ENCODE data around the gene NRBF2. TPM values are rescaled to one million over a fixed set of nuclear protein-coding genes. Genes with fewer than 3 reads are reported as not detected.
A peak's percentile ranks its signal among the peaks of the same experiment; 100 is the strongest.

NRBF2 gene
- total RNA-seq, 6 donors from 2014 or later = 8.8 to 23.5 (median 16.9) TPM

DNA sequence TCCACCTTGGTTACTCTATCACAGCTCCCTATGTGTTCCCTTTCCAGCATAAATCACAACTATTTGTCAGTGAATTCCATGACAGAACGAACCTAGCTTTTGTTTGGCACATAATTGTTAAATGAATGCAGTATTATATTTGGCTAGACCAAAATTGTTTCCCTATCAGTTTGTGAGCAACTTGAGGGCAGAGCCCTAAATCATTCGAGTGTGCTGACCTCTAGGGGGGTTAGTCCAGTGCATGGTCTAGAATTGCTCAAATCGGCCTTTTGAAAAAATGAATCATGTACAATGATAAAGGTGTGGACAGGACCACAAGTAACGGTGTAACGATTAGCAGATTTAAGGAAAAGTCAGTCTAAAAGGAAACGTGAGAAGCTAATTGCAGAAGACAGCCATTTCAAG lies 475 bp upstream of the NRBF2 start:
- Histone ChIP-seq H3K27ac (peak overlapping the region; percentile 95 to 98 (median 96)), H3K4me1 (peaks cover 28 to 37% (median 32%) of the 10 kb centered on the region in 4 donors), H3K9me3 (no peaks in the 10 kb centered on the region), H3K4me3 (peak overlapping the region in 3 of 4 donors; percentile 66 to 78 (median 70)), H3K27me3 (no peaks in the 10 kb centered on the region), H3K36me3 (no peaks in the 10 kb centered on the region)
- WGBS, 2 donors = 78% methylated on average over 6 of the region's 6 CpGs
- ATAC-seq (ENCODE audit: low FRiP score in 2 of 2) (no peak), DNase-seq (no peak)
- TF ChIP-seq POLR2A (IDR thresholded peaks at IDR 0.05) (no peak), EP300 (IDR thresholded peaks at IDR 0.05) (no peak), POLR2AphosphoS5 (IDR thresholded peaks at IDR 0.05) (no peak), CTCF (IDR thresholded peaks at IDR 0.05) (no peak)

DNA sequence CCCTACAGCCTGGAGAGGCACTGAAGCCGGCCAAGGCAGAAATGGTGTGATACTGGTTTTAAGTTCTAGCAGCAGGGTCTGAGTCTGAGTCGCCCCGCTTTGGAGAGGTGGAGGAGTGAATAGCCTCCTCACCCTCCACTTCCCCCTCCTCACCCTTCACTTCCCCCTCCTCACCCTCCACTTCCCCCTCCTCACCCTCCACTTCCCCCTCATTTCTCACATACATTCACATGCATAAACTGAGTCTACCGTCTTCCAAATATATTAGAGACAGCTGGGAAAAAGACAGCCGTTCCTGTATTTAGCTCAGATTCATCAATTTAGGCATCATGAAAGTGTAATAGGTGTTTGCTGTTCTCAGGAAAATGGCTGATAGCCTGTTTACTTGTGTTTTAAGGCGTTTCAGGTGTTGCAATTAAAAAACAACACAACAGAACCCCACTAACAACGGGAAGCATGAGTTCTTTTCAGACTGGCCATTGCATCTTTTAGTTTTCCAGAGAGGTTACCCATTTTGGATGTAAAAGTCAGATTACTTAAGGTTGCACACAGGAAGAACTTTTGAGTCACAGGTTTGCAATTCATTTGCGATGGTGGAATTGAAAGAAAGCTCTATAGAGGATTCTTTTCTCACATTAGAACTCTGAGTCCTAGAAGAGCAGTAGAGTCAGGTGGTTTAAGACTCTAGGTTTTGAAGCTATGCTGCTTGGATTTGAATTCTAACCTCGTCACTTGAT lies 861 bp downstream of the NRBF2 start:
- no peaks in the 10 kb centered on the region for H3K27me3 ChIP-seq
- no peak for ATAC-seq (ENCODE audit: low FRiP score in 2 of 2)
- no peaks in the 10 kb centered on the region for H3K9me3 ChIP-seq
- no peaks in the 10 kb centered on the region for H3K36me3 ChIP-seq
- 13 to 14% methylated on average over 9 of the region's 9 CpGs for WGBS, 2 donors
- peak overlapping the region; percentile 95 to 98 (median 96) for H3K27ac ChIP-seq
- peaks cover 30 to 49% (median 34%) of the 10 kb centered on the region in 4 donors for H3K4me1 ChIP-seq
- DNase-seq = no peak
- peak overlapping the region; percentile 66 to 84 (median 74) for H3K4me3 ChIP-seq
- TF ChIP-seq CTCF (IDR thresholded peaks at IDR 0.05) = no peak
- TF ChIP-seq EP300 (IDR thresholded peaks at IDR 0.05) = no peak
- no peak for TF ChIP-seq POLR2A (IDR thresholded peaks at IDR 0.05)
- no peak for TF ChIP-seq POLR2AphosphoS5 (IDR thresholded peaks at IDR 0.05)

GRCh38 chr10:63137306-63137705 lies 4.2 kb downstream of the NRBF2 start:
- H3K27ac ChIP-seq = peak overlapping the region in 2 of 4 donors; percentile 24 to 40
- TF ChIP-seq EP300 (IDR thresholded peaks at IDR 0.05) (peak in 1 of 4 donors; percentile 60), POLR2A (IDR thresholded peaks at IDR 0.05) (no peak), POLR2AphosphoS5 (IDR thresholded peaks at IDR 0.05) (peak in 1 of 2 donors; percentile 38), CTCF (IDR thresholded peaks at IDR 0.05) (no peak)
- ATAC-seq (ENCODE audit: low FRiP score in 2 of 2) = peak in 1 of 2 donors; percentile 39
- DNase-seq = peak in 1 of 2 donors; percentile 84
- H3K4me3 ChIP-seq = no peak overlapping the region
- 43 to 51% methylated on average over 2 of the region's 2 CpGs for WGBS, 2 donors
- peaks cover 0 to 4% (median 0%) of the 10 kb centered on the region in 4 donors for H3K36me3 ChIP-seq
- no peaks in the 10 kb centered on the region for H3K27me3 ChIP-seq
- peaks cover 30 to 65% (median 34%) of the 10 kb centered on the region in 4 donors for H3K4me1 ChIP-seq
- H3K9me3 ChIP-seq = no peaks in the 10 kb centered on the region

DNA sequence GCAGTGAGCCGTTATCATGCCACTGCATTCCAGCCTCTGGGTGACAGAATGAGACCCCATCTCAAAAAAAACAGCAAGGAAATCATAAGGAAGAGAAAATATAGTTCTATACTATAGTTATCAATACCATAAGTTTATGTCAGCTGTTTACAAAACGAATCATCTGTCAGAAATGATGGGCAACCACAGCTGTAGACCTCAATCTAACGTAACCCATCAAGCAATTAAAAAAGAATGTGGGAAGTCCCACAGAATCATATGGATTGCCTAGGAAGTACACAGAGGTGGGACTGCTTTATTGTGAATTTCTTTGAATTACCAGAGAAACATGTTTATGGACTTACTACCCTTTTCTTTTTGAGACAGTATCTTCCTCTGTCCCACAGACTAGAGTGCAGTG lies 6.9 kb downstream of the NRBF2 start:
- H3K27me3 ChIP-seq = no peaks in the 10 kb centered on the region
- TF ChIP-seq EP300 (IDR thresholded peaks at IDR 0.05) (no peak), POLR2A (IDR thresholded peaks at IDR 0.05) (no peak), CTCF (IDR thresholded peaks at IDR 0.05) (no peak), POLR2AphosphoS5 (IDR thresholded peaks at IDR 0.05) (no peak)
- H3K27ac ChIP-seq = no peak overlapping the region
- H3K9me3 ChIP-seq = no peaks in the 10 kb centered on the region
- H3K4me3 ChIP-seq = no peak overlapping the region
- WGBS, 2 donors = 82 to 87% methylated on average over 3 of the region's 3 CpGs
- no peak for DNase-seq
- H3K36me3 ChIP-seq = peaks cover 0 to 4% (median 0%) of the 10 kb centered on the region in 4 donors
- no peak for ATAC-seq (ENCODE audit: low FRiP score in 2 of 2)
- peaks cover 31 to 72% (median 35%) of the 10 kb centered on the region in 4 donors for H3K4me1 ChIP-seq

All from upper lobe of left lung (tissue), 6 donors.